HG02571 (cell line): Measurements from ENCODE around the gene PTPRE.

Experiments used
- ATAC-seq: cut with Tn5 transposase; IDR thresholded peaks from one replicate; pipeline ENCODE4 v1.9.1; 2021; ENCODE audit warnings: mild to moderate bottlenecking, moderate library complexity; ENCODE audit not compliant: unreplicated experiment

PTPRE gene

DNA sequence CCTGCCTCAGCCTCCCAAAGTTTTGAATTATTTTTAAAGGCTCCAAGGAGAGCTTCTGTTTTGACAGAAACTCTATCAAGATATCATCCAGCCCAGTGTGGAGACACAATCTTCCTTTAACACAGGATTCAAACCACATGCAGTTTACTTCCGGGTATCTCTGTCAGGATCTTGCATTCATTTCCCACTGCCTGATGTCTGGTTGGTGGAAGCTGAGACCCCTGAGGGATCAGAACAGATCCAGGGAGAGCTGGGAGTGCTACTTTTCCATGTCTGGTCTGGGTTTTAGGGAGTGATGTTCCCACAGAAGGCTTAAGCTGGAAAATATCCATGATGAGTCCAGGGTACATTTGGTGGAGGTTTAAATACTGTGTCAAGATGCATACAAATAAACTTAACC is 16.7 kb downstream of the PTPRE start:
- no peak for ATAC-seq

DNA sequence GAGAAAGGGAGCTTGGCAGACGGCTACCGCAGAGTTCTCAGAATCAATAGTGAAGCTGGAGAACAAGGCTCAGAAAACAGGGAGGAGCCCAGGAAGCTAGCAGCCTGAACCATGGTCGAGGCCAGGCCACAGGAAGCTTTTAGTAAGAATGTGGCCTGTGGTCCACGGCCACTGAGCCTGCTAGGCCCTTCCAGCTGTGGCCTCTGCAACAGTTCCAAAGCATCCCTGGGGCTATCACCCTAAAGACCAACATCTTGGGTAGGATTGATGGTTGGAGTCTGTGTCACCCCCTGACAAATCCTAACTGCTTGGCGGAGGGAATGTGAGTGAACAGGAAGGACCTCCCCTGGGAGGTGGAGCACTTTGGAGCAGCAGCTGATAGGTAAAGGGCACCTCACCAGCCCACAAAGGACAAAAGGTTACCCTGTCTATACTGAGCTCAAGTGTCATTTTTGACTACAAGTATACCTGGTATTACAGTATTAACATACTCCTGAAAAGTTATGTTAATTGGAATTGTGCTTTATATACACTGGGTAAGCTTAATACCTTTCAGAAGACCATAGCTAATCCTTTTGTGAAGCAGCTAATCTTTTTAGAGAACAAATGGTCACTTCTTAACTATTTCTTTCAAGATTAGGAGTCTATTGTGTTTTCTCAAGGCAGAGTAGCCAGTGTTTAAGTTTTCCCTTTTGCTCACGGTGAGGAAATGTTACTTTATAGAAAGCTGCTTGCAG is 18.7 kb downstream of the PTPRE start:
- ATAC-seq: no peak

DNA sequence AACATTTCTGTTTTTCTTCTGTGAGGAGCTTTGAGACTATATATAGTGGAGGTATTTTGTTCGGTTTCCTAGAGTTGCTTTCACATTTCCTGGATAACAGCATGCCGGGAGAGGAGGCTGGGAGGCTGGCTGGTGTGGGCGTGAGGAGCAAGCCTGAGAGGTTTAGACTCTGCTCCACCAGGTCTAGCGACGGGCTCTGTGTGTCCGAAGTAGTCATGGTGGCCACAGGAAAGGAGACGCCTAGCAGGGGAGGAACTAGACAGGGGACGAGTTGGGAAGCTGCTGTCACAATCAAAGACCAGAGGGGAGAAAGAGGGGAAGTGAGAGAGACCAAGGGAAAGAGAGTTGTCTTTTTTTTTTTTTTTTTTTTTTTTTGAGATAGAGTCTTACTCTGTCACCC is 19.6 kb downstream of the PTPRE start:
- no peak for ATAC-seq

DNA sequence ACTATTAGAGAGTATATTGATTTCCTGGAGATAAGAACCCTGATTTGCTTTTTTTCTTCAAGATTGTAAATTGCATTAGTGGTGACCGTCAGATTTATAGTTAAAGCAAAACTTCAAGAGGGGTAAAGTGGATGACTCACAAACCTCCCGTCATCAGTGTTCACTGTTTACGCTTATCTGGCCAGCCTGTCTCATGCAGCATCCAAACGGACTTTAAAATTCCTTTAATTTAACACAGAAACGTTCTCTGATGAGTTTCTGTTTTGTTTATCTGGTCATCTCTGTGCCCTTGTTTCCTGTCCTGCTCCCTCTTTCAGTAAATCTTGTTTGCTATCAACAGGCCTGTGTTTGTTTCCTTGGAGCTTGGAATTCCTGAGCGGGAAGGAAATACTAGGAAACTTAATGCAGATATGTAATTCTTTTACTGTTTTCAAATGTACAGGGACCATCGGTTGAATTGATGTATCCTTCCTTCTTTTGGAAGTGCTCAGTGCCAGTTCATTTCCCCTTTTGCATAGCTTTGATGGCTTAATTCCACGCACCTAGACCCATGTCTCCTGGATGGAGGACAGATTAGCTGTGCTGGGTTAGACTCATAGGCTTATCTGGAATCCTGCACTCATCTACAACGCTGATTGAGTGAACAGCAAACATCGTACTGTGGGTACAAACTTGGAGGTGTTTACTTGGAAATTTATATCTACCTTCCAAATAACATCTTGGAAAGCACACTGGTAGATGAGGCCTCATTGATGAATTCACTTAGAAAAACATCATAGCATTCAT is 21.3 kb downstream of the PTPRE start:
- ATAC-seq: no peak

DNA sequence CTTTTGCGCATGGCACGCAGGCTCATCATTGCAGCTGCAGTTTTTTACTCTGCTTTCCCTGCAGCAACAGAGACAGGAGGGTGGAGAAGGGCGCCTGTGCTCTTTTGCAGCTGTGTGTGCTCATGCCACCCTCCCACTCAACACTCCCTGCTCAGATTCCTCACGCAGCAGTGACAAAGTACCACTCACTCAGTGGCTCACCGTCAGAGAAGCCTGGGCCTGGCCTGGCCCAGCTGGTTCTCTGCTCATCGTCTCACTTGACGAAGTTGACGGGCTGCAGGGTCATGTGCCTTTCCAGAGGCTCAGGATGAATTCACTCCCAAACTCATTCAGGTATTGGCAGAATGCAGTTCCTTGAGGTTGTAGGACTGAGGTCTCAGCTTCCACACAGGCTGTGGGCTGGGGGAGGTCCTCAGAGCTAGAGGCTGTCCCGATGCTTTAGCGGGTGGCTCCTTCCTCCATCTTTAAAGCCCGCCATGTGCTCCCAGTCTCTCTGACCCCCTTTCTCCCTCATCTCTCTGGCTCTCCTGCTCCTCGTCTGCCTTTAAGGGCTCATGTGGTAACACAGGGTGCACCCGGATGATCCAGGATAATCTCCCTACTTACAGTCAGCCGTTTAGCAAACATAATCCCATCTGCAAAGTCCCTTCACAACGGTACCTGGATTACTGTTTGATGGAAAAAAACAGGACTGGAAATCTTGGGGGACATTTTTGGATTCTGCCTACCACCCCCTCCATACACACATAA is 25.8 kb downstream of the PTPRE start:
- ATAC-seq: no peak

DNA sequence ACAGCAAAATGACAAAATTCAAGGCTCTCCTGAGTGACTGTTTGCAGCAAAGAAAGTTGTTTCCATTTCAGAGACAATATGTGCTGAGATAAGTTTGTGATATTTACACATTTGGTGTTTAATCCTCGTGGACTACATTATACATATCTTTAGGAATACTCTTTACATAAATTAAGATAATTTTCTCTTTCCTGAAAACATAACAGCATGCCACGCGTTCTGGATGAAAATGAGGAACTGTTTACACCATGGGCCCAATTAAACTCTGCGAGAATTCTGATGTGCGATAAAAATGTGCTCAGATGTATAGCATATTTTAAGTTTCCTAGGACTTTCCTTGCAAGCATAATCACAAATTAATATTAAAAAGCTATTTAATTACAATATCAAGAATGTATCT is 26.4 kb downstream of the PTPRE start:
- no peak for ATAC-seq

DNA sequence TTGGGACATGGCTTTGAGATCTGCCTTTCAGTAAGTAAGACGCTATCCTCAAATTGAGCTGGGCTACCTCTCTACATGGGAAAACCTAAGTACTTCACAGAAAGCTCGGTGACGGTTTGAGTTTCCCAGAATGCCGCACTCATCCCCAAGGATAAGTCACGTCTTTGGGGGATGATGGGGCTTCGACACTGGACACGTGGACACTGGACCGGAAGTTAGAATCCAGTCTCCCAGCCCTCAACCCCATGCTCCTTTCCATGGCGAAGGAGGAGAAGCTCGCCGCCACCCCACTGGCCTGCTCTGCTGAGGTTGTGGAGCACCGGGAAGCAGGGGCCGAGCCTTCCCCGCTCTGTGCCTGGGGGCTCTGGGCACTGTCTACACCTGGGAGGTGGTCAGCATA is 27.5 kb downstream of the PTPRE start:
- ATAC-seq: no peak

DNA sequence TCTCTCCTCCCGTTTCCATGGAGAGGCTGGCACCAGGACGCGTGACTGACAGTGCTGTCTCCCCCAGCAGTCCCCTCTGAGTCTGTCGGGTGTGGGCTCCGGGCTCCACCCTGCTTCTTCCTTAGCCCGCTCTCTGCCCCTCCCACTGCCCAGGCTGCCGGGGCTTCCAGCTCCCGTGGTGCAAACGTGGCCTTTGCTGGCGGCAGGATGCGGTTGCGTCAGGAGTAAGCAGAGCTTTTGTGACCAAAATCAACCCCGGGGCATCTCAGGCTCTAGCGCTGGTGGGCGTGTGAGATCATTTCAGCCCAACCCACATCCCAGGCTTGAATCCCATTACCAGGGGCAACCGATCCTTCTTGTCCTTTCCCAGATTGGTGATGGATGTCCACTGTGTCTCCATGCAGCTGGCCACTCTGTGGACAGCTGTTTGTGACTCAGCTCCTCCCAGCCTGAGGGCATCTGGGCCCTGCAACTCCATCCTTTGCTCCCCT is 28.2 kb downstream of the PTPRE start:
- ATAC-seq: no peak

DNA sequence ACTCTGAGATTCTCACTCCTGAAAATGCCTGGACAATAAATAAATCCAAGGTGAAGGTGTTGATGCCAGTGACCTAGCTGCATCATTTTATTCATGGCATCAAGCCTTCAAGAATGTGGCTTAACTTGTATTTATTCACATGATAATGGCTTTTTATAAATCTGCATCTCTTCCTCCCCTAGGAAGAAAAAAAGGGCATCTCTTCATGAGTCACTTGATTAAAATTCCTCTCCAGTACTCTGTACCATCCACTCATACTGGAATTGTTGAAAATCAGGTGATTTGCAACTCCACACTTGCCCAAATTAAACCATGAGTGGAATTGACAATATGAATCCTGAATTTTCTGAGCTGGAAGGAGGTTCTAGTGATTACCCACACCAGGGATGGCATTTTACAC is 30.2 kb downstream of the PTPRE start:
- no peak for ATAC-seq

DNA sequence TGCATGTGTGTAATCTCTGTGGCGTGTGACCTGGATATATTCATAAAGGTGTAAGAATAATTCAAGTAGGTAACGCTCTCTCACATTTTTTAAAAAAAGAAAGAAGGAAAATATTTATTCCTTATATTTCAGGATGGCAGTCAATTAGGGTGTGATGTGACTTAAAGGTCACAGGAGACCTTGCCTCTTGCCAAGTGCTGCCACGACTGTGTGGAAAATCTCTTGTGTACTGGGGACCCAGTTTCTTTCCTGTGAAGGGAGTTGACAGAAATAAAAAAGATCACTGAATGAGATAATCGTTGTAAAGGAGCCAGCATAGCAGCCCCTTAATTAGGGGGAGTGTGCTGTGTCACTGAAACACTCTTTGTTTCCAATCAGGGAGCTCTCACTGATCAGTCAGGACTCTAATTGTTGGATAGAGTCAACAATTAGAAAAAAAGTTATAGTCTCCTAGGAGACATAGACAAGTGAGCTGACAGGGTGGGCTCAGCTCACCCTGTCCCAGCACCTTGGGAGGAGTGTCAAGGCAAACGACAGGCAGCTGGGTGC is 31.1 kb downstream of the PTPRE start:
- ATAC-seq: no peak

DNA sequence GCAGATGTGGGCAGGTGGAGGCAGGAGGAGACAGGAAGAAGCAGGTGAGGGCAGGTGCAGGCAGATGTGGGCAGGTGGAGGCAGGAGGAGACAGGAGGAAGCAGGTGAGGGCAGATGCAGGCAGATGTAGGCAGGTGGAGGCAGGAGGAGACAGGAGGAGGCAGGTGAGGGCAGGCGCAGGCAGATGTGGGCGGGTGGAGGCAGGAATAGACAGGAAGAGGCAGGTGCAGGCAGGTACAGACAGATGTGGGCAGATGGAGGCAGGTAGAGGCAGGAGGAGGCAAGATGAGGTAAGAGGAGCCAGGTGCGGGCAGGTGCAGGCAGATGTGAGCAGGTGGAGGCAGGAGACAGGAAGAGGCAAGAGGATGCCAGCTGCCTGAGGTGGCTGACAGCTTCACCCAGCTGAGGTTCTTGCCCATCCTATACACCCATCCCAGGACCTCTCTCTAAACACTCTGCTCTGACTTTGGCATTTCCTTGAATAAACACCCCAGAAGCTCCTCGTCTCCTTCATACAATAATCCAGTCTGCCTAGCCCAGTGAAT is 33.0 kb downstream of the PTPRE start:
- no peak for ATAC-seq

DNA sequence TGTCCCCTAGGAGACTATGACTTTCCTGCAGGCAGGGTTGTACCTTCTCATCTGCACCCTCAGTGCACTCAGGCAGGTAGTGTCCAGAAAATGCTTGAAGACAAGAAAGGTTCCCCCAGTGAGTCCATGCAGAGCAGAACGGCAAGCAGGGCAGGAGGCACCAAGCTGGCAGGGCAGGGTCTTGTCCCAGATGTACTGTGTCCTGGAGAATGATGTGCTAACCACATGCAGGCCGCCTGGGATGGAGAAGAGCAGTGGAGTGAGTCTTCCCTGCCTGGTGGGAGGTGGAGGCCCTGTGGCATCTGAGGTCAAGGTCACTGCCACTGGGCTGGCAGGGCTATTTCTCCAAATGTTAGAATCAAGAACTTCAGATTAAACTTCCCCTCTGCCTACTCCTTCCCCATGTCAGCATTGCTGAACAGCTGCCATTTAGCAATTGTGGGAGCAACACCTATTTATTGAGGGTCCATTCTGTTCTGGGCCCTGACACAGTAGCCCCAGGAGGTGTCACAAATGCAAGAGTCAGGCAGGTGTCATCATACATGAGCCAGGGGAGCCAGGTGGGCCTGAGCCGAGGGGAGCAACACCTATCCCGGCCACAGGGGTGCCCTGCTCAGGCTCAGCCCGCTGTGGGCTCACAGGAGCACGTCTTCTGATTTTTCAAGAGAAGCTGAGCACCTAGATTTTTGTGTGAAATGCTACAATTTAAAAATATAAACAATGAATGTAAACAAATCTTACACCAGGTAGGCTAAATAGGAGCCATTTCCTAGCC is 34.1 kb downstream of the PTPRE start:
- ATAC-seq: no peak

DNA sequence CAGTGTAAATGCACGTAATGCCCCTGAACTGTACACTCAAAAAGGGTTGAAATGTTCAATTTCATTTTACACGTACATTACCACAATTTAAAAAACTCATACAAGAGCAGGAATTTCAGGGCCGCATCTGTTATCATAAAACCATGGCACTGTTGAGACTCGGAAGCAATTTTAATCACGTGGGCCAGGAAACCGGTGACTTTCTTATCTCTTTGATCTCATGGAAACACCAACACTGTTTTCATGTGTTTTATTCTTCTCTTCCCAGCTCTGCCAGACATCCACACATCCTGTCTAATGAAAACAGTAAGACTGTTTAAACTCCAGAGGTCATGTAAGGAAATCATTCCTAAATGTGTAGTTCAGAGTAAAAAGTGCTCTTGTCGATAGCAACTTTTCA is 35.9 kb downstream of the PTPRE start:
- ATAC-seq: no peak

DNA sequence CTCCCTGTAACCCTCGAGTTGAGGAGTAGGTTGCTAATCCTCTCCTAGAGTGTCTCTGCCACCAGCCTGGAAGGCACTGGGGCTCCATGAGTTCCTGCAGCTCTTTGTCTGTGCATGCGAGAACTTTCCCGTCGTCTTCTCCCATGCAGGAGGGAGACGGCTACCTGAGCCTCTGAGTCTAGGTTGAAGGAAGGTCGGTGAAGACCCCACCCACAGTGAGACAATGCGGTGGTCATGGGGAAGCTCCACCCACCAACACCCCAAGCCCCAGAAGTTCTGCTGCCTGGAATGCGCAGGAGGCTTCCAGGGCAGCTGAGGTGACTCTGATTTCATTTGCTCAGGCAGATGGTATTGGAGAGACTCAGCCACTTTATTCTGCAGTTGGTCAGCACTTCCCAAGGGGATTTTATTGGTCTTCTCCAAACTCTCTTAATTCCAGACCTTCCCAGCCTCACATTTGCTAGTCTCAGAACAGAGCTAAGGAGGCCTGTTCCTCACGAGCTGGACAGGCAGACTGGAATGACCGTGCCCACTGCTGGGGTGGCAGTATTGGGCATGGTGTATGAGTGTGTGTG is 36.5 kb downstream of the PTPRE start:
- ATAC-seq: no peak

DNA sequence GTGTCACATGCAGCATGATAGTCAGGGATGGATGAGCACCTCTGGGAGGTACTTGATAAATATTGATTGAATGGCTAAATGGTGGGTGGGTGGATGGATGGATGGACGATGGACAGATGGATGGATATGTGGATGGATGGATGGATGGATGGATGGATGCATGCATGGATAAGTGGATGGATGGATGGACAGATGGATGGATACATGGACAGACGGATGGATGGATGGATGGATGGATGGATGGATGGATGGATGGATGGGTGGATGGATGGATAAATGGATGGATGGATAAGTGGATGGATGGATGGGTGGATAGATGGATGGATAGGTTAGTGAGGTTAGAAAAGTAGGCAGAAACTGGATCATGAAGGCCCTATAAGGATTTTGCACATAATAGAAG is 37.4 kb downstream of the PTPRE start:
- ATAC-seq: no peak

DNA sequence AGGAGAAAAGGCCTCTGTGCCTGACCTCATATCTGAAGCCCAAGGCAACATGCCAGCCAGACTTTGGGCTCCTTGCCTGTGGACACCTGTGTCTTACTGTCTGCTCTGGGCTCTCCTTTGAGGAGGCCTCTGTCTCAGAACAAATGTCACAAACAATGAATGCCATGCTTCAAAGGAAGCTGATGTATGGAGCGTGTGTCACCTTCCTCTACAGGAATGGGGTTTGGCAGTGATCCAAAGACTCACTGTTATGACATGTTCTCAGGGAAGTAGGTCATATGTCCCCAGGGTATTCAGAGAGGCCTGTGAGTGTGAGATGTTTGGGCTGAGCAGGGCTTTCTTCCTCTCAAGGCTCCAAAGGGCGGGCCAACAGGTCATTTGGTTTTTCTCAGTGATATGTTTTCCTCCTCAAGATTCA is 38.4 kb downstream of the PTPRE start:
- ATAC-seq: no peak

DNA sequence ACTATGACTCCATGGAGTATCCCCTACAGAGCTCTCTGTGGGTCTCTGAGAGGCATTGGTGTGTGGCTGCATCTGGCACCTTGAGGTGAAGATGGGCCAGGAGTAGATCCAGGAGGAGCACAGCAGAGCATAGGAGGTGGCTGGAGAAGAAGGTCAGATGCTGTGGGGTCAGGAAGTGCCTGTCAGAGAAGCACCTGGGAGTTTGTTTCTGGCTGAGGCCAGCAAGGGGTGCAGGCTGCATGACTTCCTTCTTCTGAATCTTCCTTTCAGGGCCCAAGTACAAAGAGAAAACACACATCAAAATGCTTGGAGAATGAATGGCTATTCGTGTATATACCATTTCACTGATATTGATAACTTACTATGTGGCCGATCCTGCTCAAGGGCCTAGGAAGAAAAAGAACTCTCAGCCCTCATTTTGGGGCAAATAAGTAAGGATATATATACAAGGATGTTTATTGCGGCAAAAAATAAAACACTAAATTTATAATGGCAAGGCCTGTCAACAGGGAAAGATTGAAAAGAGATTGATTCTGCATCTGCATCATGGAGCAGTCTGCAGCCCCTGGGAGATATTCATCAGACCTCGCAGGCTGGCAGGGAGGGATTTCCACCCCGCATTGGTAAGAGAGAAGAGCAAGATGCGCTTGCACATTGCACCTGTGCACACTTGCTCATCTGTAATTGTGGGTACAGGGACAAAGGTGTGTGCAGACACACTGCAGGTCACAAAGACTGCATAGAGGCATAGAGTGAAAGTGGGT is 39.2 kb downstream of the PTPRE start:
- ATAC-seq: no peak

DNA sequence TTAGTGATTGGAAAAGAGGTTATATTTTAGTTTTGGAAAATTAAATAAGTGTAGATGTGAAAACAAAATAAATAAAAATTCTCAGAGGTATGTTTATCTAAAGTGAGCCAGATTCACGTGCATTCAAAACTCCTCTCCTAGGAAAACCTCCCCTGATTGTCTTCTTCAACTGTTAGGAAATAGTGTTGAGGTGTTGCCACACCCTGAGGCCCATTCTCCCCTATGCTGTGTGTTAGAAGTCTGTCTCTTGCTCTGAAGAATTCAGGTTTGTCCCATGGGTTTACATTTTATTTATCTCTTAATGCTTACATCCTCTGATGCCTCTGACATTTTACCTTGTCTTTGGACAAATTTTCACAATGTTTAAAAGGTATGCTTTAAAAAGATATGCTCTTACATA is 40.3 kb downstream of the PTPRE start:
- ATAC-seq: no peak

DNA sequence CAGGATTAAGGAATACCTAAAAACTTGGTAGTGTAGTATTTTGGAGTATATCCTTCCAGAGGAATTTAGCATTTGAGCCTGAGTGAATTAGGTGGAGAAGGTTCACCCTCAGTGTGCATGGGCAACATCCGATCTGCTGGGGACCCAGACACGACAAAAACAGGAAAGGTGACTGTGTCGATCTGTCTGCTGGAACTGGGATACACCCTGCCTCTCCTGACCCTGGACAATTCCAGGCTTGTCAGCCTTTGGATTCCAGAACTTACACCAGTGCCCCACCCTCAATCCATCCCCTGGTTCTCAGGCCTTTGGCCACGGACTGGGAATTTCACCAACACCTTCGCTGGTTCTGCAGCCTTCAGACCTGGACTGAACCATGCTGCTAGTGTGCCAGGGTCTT is 41.9 kb downstream of the PTPRE start:
- no peak for ATAC-seq
